22Rv1 (cell line): ENCODE results near the gene STEAP4.

Experiments
- H3K27ac ChIP-seq: fragments of 450-650 bp; 2 replicates; pipeline ENCODE4 v1.5.1; 2017
- CTCF ChIP-seq: fragments of 450-650 bp; IDR thresholded peaks from 2 replicates; pipeline ENCODE4 v1.5.1; 2017; ENCODE audit warnings: mild to moderate bottlenecking
- ZFX ChIP-seq: fragments of 450-650 bp; IDR thresholded peaks from 2 replicates; pipeline ENCODE4 v1.6.1; 2017; ENCODE audit warnings: antibody characterized with exemption, borderline replicate concordance

STEAP4 gene

GRCh38 chr7:88324699-88325098 is 18.0 kb upstream of the STEAP4 start:
- TF ChIP-seq CTCF (no peak), ZFX (no peak)
- H3K27ac ChIP-seq, result no peak overlapping the region

GRCh38 chr7:88322151-88322550 is 15.5 kb upstream of the STEAP4 start:
- no peak for TF ChIP-seq ZFX
- no peak for TF ChIP-seq CTCF
- H3K27ac ChIP-seq, result no peak overlapping the region

- no peak overlapping the region for H3K27ac ChIP-seq
- TF ChIP-seq ZFX, result no peak
- no peak for TF ChIP-seq CTCF
Observed at GRCh38 chr7:88321694-88322093, 15.0 kb upstream of the STEAP4 start.

- TF ChIP-seq CTCF, result no peak
- no peak for TF ChIP-seq ZFX
- H3K27ac ChIP-seq, result no peak overlapping the region
Observed at GRCh38 chr7:88318196-88318595, 11.5 kb upstream of the STEAP4 start.

- no peak for TF ChIP-seq ZFX
- no peak for TF ChIP-seq CTCF
- no peak overlapping the region for H3K27ac ChIP-seq
Observed at GRCh38 chr7:88317422-88317821, 10.7 kb upstream of the STEAP4 start.

- TF ChIP-seq CTCF, result no peak
- no peak for TF ChIP-seq ZFX
- H3K27ac ChIP-seq, result no peak overlapping the region
Observed at GRCh38 chr7:88316456-88316855, 9.8 kb upstream of the STEAP4 start.

GRCh38 chr7:88315522-88315921 is 8.8 kb upstream of the STEAP4 start:
- TF ChIP-seq ZFX, result no peak
- no peak for TF ChIP-seq CTCF
- H3K27ac ChIP-seq, result no peak overlapping the region
